Right lobe of liver (tissue), 4 donors: ENCODE measurements around the gene CELSR1.

Source experiments
- CTCF ChIP-seq, 4 donors: fragments of 200-600 bp in 3 of 4; fragments of 450-650 bp in 1 of 4; IDR thresholded peaks; one replicate each; pipeline versions ENCODE4 v1.5.1 to v1.8.0; 2016 to 2022; ENCODE audit warnings: antibody characterized with exemption in 4 of 4, mild to moderate bottlenecking in 2 of 4
- POLR2A ChIP-seq: fragments of 450-650 bp; IDR thresholded peaks from one replicate; pipeline ENCODE4 v1.6.1; 2017; ENCODE audit warnings: antibody characterized with exemption, mild to moderate bottlenecking
- donor health status: DM: no; HTN: no; CAD: no.
- donor health status: DM: no; HTN: no; CAD: no.
- donor health status: DM: no; HTN: yes; CAD: no.

- TF ChIP-seq CTCF (IDR thresholded peaks at IDR 0.05): no peak
- no peak for TF ChIP-seq POLR2A
These were observed 60.9 kb downstream of the CELSR1 start for GRCh38 chr22:46476547-46476941.
